ENCODE results near the gene TAX1BP3. TPM values are rescaled to one million over a fixed set of nuclear protein-coding genes. Genes with fewer than 3 reads are reported as not detected.
A peak's percentile ranks its signal among the peaks of the same experiment; 100 is the strongest.

TAX1BP3 gene
- total and polyA plus RNA-seq, 2 of the 13 experiments (the other 11 are each of a cell fraction or from before 2014, with no cell fraction given) = 16.7 to 45.1 TPM

- TF ChIP-seq ZNF317 (CRISPR knock-in tag; IDR thresholded peaks at IDR 0.05) (no peak), KLF11 (CRISPR knock-in tag; IDR thresholded peaks at IDR 0.05) (no peak), XRCC5 (optimal IDR thresholded peaks at IDR 0.05; ENCODE audit: low read length) (no peak), ZBTB7A (CRISPR knock-in tag; IDR thresholded peaks at IDR 0.05) (no peak), TCF12 (IDR thresholded peaks at IDR 0.05) (no peak), TCF12 (CRISPR knock-in tag; IDR thresholded peaks at IDR 0.05) (no peak), ZNF441 (CRISPR knock-in tag; IDR thresholded peaks at IDR 0.05; ENCODE audit: borderline replicate concordance) (no peak), ZNF430 (CRISPR knock-in tag; IDR thresholded peaks at IDR 0.05) (no peak; the same call in 1 of the 2 replicates), KDM5A (IDR thresholded peaks at IDR 0.05; ENCODE audit: borderline replicate concordance, low read length) (no peak), NCOA5 (CRISPR knock-in tag; IDR thresholded peaks at IDR 0.05) (no peak), TP53 (CRISPR knock-in tag; conservative IDR thresholded peaks at IDR 0.05) (no peak), SRF (IDR thresholded peaks at IDR 0.05; ENCODE audit: low read depth, low read length) (no peak), ZFP62 (CRISPR knock-in tag; IDR thresholded peaks at IDR 0.05) (no peak), BATF2 (CRISPR knock-in tag; IDR thresholded peaks at IDR 0.05) (0 out of 2 replicates have a peak, but pooled peaks have one; percentile 23), ZNF761 (CRISPR knock-in tag; conservative IDR thresholded peaks at IDR 0.05) (no peak), ZNF326 (CRISPR knock-in tag; IDR thresholded peaks at IDR 0.05; ENCODE audit: borderline replicate concordance) (no peak), DZIP1 (CRISPR knock-in tag; IDR thresholded peaks at IDR 0.05) (no peak), NFYB (CRISPR knock-in tag; IDR thresholded peaks at IDR 0.05) (no peak)
- TF ChIP-seq, protein P1, sequence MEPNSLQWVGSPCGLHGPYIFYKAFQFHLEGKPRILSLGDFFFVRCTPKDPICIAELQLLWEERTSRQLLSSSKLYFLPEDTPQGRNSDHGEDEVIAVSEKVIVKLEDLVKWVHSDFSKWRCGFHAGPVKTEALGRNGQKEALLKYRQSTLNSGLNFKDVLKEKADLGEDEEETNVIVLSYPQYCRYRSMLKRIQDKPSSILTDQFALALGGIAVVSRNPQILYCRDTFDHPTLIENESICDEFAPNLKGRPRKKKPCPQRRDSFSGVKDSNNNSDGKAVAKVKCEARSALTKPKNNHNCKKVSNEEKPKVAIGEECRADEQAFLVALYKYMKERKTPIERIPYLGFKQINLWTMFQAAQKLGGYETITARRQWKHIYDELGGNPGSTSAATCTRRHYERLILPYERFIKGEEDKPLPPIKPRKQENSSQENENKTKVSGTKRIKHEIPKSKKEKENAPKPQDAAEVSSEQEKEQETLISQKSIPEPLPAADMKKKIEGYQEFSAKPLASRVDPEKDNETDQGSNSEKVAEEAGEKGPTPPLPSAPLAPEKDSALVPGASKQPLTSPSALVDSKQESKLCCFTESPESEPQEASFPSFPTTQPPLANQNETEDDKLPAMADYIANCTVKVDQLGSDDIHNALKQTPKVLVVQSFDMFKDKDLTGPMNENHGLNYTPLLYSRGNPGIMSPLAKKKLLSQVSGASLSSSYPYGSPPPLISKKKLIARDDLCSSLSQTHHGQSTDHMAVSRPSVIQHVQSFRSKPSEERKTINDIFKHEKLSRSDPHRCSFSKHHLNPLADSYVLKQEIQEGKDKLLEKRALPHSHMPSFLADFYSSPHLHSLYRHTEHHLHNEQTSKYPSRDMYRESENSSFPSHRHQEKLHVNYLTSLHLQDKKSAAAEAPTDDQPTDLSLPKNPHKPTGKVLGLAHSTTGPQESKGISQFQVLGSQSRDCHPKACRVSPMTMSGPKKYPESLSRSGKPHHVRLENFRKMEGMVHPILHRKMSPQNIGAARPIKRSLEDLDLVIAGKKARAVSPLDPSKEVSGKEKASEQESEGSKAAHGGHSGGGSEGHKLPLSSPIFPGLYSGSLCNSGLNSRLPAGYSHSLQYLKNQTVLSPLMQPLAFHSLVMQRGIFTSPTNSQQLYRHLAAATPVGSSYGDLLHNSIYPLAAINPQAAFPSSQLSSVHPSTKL (CRISPR knock-in tag; IDR thresholded peaks at IDR 0.05) = no peak; the same call in 1 of the 2 replicates
- TF ChIP-seq, protein P2, sequence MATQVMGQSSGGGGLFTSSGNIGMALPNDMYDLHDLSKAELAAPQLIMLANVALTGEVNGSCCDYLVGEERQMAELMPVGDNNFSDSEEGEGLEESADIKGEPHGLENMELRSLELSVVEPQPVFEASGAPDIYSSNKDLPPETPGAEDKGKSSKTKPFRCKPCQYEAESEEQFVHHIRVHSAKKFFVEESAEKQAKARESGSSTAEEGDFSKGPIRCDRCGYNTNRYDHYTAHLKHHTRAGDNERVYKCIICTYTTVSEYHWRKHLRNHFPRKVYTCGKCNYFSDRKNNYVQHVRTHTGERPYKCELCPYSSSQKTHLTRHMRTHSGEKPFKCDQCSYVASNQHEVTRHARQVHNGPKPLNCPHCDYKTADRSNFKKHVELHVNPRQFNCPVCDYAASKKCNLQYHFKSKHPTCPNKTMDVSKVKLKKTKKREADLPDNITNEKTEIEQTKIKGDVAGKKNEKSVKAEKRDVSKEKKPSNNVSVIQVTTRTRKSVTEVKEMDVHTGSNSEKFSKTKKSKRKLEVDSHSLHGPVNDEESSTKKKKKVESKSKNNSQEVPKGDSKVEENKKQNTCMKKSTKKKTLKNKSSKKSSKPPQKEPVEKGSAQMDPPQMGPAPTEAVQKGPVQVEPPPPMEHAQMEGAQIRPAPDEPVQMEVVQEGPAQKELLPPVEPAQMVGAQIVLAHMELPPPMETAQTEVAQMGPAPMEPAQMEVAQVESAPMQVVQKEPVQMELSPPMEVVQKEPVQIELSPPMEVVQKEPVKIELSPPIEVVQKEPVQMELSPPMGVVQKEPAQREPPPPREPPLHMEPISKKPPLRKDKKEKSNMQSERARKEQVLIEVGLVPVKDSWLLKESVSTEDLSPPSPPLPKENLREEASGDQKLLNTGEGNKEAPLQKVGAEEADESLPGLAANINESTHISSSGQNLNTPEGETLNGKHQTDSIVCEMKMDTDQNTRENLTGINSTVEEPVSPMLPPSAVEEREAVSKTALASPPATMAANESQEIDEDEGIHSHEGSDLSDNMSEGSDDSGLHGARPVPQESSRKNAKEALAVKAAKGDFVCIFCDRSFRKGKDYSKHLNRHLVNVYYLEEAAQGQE (IDR thresholded peaks at IDR 0.05; ENCODE audit: borderline replicate concordance in 1 of 2, low read depth in 1 of 2, low read length in 2 of 2) = no peak
Measured at GRCh38 chr17:3635474-3636153, 32.8 kb downstream of the TAX1BP3 start (continued).
